H54 (cell line): ENCODE data around the gene PTPN14.

Experiments
- DNase-seq: peaks from one replicate; pipeline ENCODE4 v3.0.0; 2011; ENCODE audit warnings: low spot score, mixed read lengths; ENCODE audit not compliant: insufficient read length
- FAIRE-seq: peaks from 3 replicates; lab custom pipeline; 2011; peaks lifted over from hg19 to GRCh38; lab: Jason Lieb, UNC
- POLR2A ChIP-seq: IDR thresholded peaks from 2 replicates; pipeline ENCODE4 v1.6.1; 2011; ENCODE audit warnings: low read depth, mild to moderate bottlenecking, low read length

The PTPN14 gene

DNA sequence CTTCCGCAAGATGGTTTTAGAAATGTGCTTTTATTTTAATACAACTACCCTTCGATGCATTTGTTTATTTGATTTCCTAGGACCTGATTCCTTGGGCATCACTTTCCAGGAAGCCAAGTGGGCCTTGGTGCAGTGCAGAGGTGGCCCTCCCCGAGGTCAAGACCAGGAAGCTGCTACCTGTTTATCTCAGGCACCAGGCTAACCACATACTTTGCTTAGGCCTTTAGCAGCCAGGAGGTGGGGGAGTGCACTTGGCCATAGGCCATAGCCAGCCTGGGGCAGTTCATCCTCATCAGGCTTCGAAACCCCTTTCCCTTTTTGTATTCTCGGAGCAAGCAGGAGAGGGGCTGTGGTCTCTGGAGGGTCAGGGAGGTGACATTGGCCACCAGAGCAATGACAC, 225.0 kb downstream of the PTPN14 start:
- no peak for TF ChIP-seq POLR2A
- DNase-seq (no peak), FAIRE-seq (no peak)

DNA sequence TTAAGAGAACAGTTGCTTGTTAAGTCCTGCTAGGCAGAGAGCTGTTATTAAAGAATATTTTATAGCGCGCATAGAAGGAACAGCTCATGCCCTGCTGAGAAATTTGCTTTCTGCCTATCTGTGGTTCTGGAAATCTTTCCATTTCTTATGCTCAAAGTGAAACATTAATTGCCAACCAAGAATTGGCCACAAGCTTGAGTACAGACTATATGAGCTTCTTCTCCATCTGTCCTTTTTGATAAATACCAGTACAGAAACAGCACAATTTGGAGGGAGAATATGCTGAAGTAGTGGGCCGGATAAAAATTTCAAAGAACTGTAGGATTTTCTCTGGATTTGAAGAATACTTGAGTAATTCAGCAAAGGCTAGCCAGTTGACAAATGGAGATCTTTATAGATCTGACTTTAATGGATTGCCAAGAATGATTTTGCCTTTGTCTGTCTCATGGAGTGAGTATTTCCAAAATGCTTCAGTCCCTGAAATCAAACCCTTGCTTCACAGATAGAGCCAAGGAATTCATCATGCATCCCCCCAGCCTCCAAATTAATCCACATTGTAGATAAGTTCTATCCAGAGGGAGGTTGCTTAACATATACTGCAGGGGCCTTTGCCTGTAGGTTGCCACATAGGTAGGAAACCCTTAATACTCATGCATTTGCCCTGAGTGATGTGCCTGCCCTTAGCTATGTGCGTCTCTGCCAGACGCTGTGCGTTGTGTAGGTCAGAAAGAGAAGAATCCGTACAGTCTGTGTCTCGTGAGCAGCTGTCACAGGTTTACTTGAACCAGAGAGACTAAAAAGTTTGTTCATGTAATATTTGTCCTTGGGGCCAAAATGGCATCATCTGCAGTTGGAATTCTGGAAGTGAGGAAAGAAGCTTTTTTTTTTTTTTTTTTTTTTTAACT, 226.3 kb downstream of the PTPN14 start:
- no peak for TF ChIP-seq POLR2A
- no peak for FAIRE-seq
- no peak for DNase-seq

DNA sequence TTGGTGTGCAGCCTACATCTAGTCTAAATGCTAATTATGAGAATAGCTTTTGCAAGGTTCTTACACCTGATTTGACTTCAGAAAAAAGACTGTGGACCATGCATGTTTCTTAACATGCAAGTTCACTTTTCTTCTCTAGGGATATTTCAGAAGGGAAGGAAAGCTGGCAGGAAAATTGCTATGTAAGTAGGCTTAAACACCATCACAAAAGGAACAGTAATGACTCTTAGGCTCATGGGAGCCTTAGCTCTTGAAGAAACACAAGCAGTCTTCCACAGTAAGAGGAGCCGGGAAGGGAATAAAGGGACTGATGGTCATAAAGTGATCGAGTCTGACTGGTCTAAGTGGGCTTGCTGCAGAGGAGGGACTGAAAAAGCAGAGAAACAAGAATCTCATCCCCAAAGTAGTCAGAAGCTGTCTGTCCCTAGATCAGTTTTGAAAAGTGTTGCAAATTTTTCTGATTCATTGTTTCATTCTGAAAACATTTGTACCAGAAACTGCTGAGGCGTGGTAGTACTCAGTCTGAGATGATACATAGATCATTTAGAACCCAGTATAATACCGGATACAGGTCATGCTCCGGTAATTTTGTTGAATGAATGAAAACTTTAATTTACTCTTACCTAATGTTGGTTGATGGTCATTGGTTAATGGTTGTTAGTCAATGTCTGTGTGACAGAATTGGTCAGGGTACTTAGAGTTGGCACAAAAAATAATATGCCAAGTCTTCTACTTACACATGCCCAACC, 229.5 kb downstream of the PTPN14 start:
- FAIRE-seq (no peak), DNase-seq (no peak)

DNA sequence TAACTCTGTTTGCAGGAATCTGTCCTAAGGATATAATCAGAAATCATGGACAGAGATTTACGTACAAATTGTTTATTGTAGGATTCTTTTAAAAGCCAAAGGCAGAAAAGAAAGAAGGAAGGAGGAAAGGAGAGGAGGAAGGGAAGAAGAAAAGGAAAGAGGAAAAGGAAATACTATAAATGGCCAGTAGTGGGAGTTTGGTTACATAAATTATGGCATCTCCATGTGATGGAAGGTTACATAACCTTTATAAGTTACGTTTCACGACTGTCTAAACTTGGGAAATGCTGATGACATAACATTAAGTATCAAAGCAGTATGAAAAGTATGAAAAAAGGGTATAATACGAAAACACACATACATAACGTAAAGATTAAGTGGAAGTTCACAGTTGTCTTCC, 231.5 kb downstream of the PTPN14 start:
- no peak for TF ChIP-seq POLR2A
- no peak for FAIRE-seq
- no peak for DNase-seq

More for the DNA sequence above, 229.5 kb downstream of the PTPN14 start:
- no peak for TF ChIP-seq POLR2A

DNA sequence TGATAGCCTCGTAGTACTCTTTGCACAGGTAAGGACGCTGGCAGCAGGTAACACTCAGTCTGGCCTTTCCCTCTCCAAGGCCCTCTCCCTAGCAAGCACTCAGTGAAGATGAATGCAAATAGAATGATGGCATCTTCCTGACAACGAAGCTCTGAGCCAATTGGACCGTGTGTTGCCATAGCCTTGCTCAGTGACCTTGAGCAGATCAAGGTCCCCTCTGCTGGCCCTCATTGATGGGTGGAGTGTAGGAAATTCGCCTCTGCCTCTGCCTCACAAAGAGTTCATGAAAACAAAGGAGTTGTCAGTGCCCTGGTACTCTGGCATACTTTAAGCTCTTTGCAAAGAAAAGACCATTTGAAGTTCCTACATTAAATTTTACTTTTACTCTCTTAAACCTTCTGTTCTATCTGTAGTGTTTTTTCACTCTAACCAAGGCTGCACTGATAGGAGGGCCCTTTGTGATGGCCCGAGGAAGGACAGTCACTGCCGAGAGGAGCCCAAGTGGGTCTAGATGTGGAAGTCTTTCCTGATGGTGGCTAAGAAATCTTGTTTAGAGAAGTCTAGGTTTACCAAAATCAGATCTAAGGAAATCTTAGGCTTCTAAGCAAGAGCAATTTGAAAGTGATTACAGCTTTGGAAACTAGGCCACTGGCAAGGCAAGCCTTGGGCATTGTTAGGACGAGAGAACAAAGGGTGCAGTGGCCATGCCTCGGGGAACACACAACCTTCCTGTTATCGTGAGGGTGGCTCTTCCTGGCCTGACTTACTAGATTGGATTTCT, 232.3 kb downstream of the PTPN14 start:
- FAIRE-seq (no peak), DNase-seq (no peak)
- TF ChIP-seq POLR2A: no peak

DNA sequence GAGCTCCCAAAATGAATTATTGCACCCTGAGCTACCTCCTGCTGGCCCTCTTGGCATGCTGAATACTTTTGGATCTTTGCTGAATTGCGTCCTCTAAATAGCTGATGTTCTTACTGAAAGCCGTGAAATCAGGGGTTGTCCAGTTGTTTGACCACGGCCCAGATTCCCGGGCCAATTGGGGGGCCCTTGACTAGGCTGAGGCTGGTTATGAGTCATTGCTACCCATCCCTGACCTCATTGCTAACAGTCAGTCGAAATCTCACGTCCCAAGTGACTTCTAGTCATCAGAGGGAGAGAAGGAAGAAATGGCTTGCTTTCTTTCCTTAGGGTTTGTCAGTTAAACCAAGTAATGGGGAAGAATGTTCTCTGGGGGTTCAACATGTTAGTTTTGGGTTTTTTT, 233.0 kb downstream of the PTPN14 start:
- FAIRE-seq (no peak), DNase-seq (no peak)
- no peak for TF ChIP-seq POLR2A

DNA sequence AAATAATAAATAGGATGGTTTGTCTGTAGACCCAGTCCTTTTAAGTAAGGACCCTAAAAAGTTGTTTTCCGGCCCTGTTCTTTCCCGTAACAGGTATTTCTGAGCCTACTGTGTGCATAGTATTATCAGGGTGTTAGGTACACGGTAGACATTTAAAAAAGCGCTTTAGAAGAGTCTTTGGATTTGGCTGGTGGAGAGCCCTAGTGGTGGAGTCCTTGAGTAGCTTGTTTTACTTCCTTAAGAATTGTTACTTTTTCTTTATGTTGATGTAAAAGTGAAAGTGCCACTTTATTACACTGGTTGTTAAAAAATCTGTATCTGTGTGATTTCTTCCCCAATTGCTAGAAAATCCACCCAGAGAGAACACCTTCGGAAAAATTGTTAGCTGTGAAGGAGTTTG, 233.7 kb downstream of the PTPN14 start:
- DNase-seq: no peak
- no peak for TF ChIP-seq POLR2A
- FAIRE-seq: no peak

DNA sequence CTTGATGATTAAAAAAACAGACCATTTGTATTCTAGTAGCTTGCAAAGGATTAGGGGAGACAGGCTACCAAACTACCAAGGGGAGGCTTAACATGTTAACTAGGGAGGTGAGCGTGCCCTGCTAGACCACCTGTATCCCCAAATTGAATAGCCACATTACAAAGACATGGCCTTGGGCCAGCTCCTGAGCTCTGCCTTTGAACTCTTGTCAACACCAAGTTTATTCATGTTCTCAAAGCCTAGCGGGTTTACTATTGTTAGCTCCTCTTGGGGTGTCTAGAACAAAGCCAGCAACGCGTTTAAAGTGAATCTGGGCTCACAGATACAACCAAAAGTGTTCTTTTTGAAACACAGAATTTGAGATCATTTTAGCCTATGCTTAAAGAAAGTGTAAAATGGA, 234.1 kb downstream of the PTPN14 start:
- DNase-seq: no peak
- no peak for TF ChIP-seq POLR2A
- FAIRE-seq: no peak

DNA sequence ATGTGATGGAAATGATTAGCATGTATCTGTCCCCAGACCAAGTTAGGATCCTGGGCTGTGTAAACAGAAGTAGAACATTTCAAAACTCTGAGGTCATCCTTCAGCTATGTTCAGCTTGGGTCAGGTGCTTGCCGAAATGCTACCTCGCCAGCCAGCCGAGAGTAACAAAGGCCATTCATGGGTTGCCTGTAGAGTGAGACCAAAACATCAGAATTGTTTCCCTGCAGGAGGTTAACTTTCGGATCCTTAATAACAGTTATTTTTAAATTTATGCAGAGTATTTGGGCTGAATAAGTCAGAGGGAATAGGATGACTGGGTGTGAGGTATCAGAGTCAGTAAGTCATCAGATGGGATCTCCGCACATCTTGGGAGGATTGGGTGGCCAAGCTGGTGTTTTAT, 234.8 kb downstream of the PTPN14 start:
- DNase-seq (peak; percentile 36), FAIRE-seq (peak; percentile 23)
- no peak for TF ChIP-seq POLR2A

DNA sequence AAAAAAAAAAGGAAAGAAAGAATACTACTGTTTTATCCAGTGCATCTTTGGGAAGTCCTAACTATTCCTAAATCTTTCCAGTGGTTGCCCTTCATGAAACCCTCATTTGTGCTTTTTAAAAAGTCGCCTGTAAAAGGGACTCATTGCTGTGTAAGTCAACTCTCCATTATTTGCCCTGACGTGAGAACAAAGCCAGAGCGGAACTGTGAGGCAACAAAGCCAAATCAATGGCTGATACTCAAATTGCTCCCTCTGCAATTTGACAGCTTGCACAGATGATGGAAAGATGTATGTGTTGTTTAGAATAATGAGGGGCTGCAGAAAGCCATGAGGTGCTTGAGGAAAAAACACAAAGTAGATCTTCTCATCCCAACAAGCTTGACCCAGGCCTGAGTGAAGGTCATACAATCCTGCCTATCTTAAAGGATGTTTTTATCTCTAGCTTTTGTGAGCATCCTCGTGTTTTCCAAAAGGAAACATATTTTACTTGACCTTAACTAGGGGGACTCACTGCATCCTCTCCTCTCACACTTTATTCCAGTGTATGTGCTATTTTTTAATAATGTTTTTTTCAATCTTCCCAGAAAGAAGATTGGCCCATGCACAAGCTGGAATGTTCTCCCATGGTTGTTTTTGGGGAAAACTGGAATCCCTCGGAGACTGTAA, 237.1 kb downstream of the PTPN14 start:
- no peak for TF ChIP-seq POLR2A
- FAIRE-seq (no peak), DNase-seq (no peak)

DNA sequence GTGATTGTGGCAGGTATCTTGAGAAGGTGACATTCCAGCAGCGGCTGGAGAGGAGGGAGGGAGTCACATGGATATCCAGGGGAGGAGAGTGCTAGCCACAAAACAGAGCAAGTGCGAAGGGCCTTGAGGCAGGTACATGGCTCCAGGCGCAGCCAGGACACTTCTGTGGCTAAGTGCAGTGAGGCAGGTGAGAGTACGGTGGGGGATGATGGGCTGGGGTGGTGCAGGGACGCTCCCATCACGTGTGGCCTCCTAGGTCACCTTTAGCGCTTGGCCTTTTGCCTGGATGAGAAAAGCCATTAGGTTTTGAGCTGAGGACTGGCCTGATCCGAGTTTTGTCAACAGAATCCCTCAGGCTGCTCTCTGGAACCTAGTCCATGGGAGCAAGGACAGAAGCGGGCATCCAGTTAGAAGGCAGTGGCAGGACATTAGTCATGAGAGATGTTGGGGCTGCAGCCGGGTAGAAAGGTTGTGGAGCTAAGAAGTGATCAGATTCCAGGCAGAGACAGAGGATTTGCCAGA, 238.8 kb downstream of the PTPN14 start:
- no peak for TF ChIP-seq POLR2A
- DNase-seq (no peak), FAIRE-seq (no peak)

DNA sequence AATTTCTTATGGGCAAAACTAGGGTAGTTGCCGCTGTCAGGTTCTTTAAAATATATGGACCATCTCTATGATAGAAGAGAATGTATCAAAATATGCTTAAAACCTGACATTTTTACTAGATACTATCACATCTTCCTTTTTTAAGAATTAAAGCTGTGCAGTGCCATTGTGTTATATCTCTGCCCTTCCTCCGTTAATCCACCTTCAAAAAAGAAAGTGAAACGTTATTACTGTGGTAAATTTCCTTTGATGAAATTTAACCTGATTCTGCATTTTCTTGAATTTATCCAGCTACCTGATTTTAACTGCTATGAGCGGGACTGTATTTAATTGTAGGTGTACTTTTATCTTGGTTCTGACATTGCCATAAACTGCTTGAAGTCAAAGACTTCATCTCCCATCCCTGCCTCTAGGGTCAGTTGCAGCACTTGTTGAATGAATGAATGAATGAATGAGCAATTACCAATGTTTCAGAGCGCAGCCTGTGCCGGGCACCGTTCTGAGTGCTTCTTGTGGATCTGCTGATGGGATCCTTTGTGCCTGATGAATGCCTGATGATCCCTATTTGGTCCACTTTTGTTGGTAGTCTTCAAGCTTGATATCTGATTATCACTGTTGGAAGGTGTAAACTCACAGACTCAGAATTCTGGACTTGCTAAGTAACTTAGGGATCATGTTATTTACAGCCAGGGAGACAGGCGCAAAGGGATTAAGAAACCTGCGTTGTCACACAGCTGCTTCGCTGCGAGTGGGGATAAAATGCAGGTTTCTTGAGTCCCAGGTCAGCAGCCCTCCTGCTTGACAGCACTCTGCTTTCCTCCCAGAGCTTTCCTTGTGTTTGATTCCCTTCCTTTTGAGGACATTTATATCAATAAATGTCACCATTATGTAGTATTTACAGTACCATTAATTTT, 240.4 kb downstream of the PTPN14 start:
- FAIRE-seq (no peak), DNase-seq (no peak)
- no peak for TF ChIP-seq POLR2A
